GM21526 (cell line): Measurements from ENCODE around the gene ADAMTS16.

Experiments
- ATAC-seq: cut with Tn5 transposase; IDR thresholded peaks from one replicate; pipeline ENCODE4 v1.9.1; 2021; ENCODE audit warnings: moderate library complexity; ENCODE audit not compliant: unreplicated experiment, low FRiP score

The ADAMTS16 gene

DNA sequence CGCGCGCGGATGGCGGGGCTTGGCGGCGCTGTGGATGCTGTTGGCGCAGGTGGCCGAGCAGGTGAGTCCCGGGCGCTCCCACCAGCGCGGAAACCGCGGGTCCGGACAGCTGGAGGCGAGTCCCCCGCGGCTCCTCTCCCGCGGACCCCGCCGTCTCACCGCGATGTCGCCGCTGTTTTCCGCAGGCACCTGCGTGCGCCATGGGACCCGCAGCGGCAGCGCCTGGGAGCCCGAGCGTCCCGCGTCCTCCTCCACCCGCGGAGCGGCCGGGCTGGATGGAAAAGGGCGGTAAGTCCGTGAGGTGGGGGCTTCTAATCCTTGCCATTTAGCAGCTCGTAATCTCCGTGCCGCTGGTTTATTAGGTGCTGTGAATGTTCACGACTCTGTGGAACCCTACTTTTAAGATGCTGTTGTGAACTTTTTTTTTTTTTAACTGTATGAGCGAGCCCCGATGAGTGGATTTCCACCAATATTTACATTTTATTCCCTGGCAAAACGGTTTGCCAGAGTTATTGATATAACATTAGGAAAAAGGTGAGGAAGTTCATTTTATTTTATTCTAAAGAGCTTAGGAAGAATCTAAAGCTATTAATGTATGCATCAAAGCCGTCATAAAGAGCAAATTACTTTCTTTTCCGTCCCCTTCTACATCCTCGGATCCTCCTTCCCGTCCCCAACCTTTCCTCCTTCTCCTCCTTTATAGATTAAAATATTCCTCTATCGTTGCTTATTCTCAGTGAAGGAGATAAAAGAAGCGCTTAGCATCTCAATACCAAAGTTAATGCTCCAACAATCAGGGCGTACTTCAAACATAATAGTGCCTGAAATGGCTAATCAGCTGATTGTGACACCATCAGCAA is 579 bp downstream of the ADAMTS16 start:
- no peak for ATAC-seq

GRCh38 chr5:5141339-5141599 is 1.1 kb downstream of the ADAMTS16 start:
- no peak for ATAC-seq

GRCh38 chr5:5141625-5142525 is 1.7 kb downstream of the ADAMTS16 start:
- ATAC-seq: no peak

DNA sequence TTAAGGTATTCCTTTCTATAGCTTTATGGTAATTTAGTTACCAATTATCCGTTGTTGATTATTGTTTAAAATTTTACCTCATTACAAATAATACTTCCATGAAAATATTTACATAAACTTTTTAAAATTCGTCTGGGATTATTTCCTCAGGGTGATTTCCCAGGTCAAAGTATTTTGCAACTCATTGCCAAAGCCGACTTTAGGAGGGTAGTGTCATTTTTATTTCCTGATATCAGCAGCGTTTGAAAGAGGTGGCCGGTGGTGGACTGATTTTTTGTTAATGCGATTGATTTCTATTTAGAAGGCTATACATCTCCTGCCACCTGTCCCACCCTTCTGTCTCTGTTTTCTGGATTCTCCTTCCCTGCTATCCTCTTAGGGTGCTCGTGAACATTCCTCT is 4.3 kb downstream of the ADAMTS16 start:
- no peak for ATAC-seq

- ATAC-seq: no peak
Measured at GRCh38 chr5:5145651-5146529, 5.8 kb downstream of the ADAMTS16 start.

GRCh38 chr5:5146530-5147160 is 6.5 kb downstream of the ADAMTS16 start:
- ATAC-seq: no peak

DNA sequence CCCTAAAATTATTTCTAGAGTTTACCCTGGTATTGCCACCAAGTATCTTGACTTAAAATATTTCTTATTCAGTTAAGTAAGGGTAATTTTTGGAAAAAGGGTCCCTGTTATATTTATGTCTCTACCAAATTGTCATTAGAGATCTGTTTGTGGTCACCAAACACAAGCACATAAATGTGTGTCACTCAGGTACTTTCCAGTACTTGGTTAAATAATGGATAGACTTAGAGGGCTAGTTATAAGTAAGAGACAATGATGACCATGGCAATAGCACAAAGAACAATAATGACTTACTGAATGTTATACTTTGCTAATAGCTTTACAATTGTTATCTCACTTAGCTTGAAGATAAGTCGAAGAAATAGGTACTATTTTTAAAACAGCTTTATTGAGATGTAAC is 9.0 kb downstream of the ADAMTS16 start:
- ATAC-seq: no peak

DNA sequence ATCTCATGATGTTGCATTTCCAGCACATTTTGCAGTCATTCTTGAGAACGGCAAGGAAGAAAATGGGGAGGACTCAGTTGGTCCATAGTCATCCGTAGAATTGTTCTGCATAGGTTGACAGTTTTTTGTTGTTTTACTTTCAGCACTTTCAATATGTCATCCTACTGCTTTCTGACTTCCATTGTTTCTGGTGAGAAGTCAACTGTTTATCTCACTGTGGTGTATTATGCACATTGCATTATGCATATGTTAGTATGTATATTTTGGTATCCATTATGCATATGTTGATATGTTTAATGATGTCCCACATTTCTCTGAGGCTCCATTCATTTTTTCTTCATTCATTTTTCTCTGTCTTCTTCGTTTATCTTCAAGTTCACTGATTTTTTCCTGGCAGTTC is 10.5 kb downstream of the ADAMTS16 start:
- ATAC-seq: no peak

- no peak for ATAC-seq
Measured at GRCh38 chr5:5154733-5155132, 14.6 kb downstream of the ADAMTS16 start.

DNA sequence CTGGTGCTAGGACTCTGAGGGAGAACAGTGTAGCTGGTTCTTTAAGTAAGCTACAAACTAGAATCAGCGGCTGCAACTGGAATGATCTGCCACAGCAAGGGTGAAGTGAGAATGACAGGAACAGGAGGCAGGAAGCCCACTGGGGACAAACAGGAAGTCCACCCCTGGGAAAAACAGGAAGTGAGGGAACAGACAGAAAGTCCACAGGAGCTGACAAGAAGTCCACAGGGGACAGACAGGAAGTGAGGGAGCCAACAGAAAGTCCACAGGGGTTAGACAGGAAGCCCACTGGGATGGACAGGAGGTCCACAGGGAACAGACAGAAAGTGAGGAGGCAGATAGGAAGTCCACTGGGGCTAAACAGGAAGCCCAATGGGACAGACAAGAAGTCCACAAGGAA is 15.5 kb downstream of the ADAMTS16 start:
- no peak for ATAC-seq

DNA sequence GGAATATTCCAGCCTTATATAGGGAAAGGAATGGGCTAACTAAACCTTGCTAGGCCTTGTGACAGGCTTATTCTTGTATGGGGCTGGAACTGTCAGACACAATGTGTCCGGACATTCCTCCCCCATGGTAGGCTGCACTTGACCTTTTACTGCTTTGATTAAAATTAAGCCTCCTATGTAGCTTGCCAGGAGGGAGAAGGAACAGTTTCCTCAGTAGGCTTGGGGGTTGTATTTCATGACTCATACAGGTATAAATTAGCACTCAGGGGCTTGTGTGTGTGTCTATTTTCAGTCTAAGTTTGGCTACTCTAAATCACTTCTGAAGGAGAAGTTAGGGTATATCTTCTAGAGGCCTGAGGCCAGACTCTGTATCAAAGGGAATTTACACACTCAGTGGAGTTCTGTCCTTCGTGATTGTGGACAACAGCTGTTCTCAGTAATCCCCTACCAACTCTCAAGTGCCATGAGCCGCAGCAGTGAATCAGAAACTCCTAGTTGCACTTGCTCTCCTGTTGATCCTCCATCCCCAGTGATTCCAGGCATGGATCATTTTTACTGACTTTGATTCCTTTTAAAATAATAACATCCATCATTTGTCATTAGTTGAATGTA is 16.4 kb downstream of the ADAMTS16 start:
- ATAC-seq: no peak

DNA sequence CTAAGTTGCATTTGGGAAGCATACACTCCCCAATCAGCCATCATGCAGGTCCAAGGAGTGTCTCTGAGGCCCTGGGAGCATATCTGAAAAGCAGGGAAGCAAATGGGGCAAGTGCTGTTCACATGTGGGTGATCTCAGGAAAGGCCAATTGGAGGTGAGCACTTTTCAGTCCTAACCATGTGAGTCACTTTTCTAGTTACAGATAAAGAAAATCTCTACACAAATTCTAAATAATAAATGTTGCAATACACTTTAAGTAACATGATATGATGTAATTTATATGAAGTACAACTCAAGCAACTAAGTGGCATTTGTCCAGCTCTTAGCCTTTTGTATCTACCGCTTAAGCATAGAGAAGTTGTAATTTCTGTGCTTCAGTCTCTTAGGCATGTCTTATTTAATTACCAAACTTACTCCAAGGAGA is 18.4 kb downstream of the ADAMTS16 start:
- ATAC-seq: no peak

DNA sequence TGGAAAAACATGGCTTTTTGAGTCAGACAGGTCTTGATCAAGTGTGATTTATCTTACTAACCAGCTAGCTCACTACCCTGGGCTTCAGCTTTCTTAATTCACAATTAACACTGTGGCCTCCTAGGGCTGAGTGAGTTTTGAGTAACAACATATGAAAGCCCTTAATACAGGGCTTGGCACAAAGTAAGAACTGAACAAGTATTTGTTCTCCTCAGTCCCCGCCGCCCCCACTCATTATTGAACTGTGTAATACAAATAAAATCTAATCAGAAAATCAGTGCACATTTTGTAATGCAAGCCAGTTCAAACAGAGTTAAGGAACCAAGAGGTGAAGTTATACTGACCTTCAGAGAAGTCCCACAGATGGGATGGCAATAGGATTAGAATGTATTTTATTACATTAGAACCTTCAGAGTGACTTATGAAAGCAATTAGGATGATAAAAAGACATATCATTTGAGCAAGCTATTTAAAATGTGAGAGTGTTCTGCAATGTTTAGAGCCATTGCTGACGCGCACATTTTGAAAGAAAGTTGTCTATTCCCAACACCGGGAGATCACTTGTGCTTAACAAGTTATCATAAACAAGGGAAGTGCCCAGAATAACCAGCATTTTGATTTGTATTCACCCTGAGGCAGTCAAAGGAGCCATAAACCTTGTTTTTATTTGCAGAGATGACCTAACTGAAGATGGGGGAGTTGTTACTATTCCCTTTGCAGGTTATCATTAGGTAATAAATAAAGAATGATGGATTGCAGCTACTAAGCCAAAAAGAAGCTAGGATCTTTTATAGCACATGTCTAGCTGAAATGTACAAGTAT is 19.4 kb downstream of the ADAMTS16 start:
- no peak for ATAC-seq

DNA sequence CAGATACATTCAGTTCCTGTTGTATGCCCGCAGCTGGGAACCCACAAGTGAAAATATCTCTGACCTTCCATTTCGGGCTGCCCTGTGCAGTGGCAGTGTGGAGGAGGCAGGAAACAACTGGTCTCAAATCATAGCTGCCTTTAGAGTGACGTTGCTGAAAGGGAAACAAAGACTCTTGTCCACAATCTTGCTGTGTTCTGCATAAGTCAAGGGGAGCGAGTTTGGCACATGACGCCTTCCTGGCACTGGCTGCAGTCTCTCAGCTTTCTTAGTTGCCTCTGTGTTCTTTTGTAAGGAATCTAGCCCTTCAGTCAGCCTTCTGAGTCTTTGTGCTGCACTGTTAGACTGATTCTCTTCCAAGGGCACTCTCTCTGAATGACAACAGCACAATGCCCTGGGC is 24.0 kb downstream of the ADAMTS16 start:
- ATAC-seq: no peak

GRCh38 chr5:5165541-5166002 is 25.4 kb downstream of the ADAMTS16 start:
- no peak for ATAC-seq

DNA sequence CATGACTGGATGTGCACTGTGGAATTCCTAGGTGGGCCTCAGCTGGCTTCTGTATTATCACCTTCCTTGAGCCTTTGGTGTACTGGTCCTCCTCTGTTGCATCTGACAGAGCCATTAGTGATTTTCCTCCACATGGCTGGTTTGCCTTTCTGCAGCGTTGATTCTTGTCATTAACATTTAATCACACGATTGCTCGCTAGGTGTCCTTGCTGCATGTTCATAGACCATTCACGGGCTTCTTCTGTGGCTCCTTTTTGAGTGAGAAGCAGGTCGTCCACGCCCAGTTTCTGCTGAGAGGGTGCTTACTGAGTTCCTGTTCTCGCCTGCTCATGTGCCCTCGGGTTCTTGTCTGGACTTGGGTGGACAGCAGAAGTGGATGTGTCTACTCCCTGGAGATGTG is 29.3 kb downstream of the ADAMTS16 start:
- ATAC-seq: no peak

DNA sequence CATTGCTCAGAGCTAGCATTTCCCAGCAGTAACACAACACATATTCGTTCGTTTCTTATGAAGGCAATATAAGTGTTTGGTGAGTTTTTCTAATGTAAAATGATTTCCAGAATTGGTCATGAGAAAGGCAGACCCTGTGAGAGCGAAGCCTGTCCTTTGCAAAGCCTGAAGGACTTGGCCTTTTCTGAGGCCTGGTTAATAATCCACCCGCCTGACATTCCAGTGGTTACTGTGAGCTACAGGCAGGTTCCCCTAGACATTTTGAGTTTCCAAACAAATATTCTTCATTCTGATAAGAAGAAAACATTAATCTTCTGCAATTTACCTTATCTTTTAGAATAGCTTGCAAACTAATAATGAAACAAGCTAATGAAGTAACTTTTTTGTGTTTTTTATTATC is 38.0 kb downstream of the ADAMTS16 start:
- ATAC-seq: no peak

DNA sequence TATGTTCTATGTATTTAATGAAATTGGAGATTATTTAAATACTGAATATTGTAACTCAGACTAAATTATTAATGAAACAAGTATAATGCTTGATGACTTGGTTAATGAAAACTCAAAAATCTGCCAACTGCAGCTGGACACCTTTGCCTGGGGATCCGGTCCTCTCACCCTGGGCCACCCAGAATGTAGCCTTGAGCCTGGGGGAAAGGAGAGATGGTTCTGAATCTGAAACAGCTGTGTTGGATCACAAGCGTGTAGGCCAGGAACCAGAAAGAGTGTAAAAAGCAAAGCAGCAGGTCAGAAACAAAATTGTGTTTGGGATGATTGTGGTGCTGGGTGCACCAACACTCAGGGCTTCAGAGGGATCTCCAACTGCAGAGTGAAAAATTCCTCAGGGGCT is 38.5 kb downstream of the ADAMTS16 start:
- no peak for ATAC-seq

DNA sequence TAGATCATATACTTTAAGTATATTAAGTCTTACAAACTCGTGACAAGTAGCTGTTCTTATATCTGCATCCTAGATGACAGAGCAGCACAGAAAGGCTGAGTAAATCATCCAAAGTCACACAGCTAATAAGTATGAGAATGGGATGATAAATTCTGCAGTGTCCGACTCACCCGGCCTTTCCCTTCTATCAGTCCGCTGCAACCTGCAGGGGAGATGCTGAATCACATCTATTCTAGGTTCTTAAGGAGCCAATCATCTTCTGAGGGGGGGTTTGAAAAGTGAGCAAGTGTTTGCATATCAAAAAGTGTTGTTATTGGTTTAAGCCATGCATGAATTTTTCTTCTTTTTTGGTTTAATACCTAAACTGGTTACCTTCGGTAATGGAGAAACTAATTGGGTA is 38.9 kb downstream of the ADAMTS16 start:
- no peak for ATAC-seq
